ENCODE data around the gene RASGRP4.

DNA sequence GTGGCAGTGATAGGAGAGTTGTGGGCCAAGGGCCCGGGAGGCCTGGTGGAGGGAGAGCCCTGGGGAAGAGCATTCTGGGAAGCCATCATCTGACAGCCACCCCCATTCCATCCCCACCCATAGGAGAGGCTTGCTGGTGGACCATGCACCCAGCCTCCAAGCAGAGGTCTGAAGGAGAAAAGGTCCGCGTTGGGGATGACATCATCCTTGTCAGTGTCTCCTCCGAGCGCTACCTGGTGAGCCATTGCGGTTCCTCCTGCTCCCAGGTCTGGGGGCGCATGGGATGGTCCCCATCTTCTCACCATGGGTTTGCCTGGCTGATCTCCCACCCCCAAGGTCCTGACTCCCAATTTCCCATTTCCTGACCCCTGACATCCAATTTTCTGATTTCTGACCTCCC lies 18.0 kb upstream of the RASGRP4 start:
- TF ChIP-seq, protein P1, sequence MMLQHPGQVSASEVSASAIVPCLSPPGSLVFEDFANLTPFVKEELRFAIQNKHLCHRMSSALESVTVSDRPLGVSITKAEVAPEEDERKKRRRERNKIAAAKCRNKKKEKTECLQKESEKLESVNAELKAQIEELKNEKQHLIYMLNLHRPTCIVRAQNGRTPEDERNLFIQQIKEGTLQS (IDR thresholded peaks at IDR 0.05; ENCODE audit: borderline replicate concordance, extremely low read depth, low read depth, low read length): no peak
- no peak for TF ChIP-seq BACH1 (IDR thresholded peaks at IDR 0.05; ENCODE audit: borderline replicate concordance)
- TF ChIP-seq, protein P2, sequence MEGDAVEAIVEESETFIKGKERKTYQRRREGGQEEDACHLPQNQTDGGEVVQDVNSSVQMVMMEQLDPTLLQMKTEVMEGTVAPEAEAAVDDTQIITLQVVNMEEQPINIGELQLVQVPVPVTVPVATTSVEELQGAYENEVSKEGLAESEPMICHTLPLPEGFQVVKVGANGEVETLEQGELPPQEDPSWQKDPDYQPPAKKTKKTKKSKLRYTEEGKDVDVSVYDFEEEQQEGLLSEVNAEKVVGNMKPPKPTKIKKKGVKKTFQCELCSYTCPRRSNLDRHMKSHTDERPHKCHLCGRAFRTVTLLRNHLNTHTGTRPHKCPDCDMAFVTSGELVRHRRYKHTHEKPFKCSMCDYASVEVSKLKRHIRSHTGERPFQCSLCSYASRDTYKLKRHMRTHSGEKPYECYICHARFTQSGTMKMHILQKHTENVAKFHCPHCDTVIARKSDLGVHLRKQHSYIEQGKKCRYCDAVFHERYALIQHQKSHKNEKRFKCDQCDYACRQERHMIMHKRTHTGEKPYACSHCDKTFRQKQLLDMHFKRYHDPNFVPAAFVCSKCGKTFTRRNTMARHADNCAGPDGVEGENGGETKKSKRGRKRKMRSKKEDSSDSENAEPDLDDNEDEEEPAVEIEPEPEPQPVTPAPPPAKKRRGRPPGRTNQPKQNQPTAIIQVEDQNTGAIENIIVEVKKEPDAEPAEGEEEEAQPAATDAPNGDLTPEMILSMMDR (IDR thresholded peaks at IDR 0.05 in 2 of 3, conservative IDR thresholded peaks at IDR 0.05 in 1 of 3; ENCODE audit: control insufficient read depth in 2 of 3, extremely low read depth in 1 of 3, insufficient read depth in 1 of 3, low read depth in 3 of 3, low read length in 3 of 3): no peak
- TF ChIP-seq RAD21 (IDR thresholded peaks at IDR 0.05; ENCODE audit: insufficient read depth, low read depth, low read length): no peak
- no peak for TF ChIP-seq MXI1 (IDR thresholded peaks at IDR 0.05; ENCODE audit: low read depth, low read length)
- TF ChIP-seq ZNF274 (IDR thresholded peaks at IDR 0.05; ENCODE audit: insufficient read depth, insufficient read length): no peak
- TF ChIP-seq, protein P3, sequence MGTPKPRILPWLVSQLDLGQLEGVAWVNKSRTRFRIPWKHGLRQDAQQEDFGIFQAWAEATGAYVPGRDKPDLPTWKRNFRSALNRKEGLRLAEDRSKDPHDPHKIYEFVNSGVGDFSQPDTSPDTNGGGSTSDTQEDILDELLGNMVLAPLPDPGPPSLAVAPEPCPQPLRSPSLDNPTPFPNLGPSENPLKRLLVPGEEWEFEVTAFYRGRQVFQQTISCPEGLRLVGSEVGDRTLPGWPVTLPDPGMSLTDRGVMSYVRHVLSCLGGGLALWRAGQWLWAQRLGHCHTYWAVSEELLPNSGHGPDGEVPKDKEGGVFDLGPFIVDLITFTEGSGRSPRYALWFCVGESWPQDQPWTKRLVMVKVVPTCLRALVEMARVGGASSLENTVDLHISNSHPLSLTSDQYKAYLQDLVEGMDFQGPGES (IDR thresholded peaks at IDR 0.05): no peak
- no peak for TF ChIP-seq GABPA (IDR thresholded peaks at IDR 0.05; ENCODE audit: low read depth)
- TF ChIP-seq MYC (IDR thresholded peaks at IDR 0.05; ENCODE audit: insufficient read depth, insufficient read length, insufficient replicate concordance, low read length, severe bottlenecking): no peak
- no peak for TF ChIP-seq TCF3 (IDR thresholded peaks at IDR 0.05; ENCODE audit: borderline replicate concordance, insufficient read depth, low read depth, low read length)
- no peak for TF ChIP-seq CEBPB (IDR thresholded peaks at IDR 0.05; ENCODE audit: borderline replicate concordance in 1 of 2, low read depth in 2 of 2, low read length in 2 of 2)
- TF ChIP-seq, protein P4, sequence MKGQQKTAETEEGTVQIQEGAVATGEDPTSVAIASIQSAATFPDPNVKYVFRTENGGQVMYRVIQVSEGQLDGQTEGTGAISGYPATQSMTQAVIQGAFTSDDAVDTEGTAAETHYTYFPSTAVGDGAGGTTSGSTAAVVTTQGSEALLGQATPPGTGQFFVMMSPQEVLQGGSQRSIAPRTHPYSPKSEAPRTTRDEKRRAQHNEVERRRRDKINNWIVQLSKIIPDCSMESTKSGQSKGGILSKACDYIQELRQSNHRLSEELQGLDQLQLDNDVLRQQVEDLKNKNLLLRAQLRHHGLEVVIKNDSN (IDR thresholded peaks at IDR 0.05; ENCODE audit: borderline replicate concordance, extremely low read length, insufficient read depth, low read depth, low read length): no peak

Data from GM12878 (cell line).